ENCODE results near the gene STARD3NL. TPM values are rescaled to one million over a fixed set of nuclear protein-coding genes. Genes with fewer than 3 reads are reported as not detected.

The STARD3NL gene
- total RNA-seq, 1 donor from 2014 or later = 158 TPM

- Mint-ChIP-seq H3K9me3 (ENCODE audit: unreplicated experiment) (peaks cover 3% of the 10 kb centered on the region), H3K4me3 (ENCODE audit: unreplicated experiment) (no peak overlapping the region), H3K4me1 (ENCODE audit: low read depth, unreplicated experiment) (peaks cover 41% of the 10 kb centered on the region), H3K27ac (ENCODE audit: unreplicated experiment) (no peak overlapping the region), H3K36me3 (ENCODE audit: unreplicated experiment) (peaks cover 5% of the 10 kb centered on the region), H3K27me3 (ENCODE audit: unreplicated experiment) (peaks cover 1% of the 10 kb centered on the region)
- no peak for DNase-seq
- no peak for TF ChIP-seq CTCF (IDR thresholded peaks at IDR 0.05; ENCODE audit: partially characterized antibody, unreplicated experiment)
Observed at GRCh38 chr7:38181111-38181510, 3.1 kb downstream of the STARD3NL start.

- TF ChIP-seq CTCF (IDR thresholded peaks at IDR 0.05; ENCODE audit: partially characterized antibody, unreplicated experiment) = no peak
- H3K27ac Mint-ChIP-seq (ENCODE audit: unreplicated experiment) = no peak overlapping the region
- peaks cover 3% of the 10 kb centered on the region for H3K9me3 Mint-ChIP-seq (ENCODE audit: unreplicated experiment)
- H3K4me3 Mint-ChIP-seq (ENCODE audit: unreplicated experiment) = no peak overlapping the region
- peaks cover 5% of the 10 kb centered on the region for H3K36me3 Mint-ChIP-seq (ENCODE audit: unreplicated experiment)
- peaks cover 49% of the 10 kb centered on the region for H3K4me1 Mint-ChIP-seq (ENCODE audit: low read depth, unreplicated experiment)
- peaks cover 1% of the 10 kb centered on the region for H3K27me3 Mint-ChIP-seq (ENCODE audit: unreplicated experiment)
- no peak for DNase-seq
Observed at GRCh38 chr7:38182450-38182849, 4.4 kb downstream of the STARD3NL start.

- no peak for TF ChIP-seq CTCF (IDR thresholded peaks at IDR 0.05; ENCODE audit: partially characterized antibody, unreplicated experiment)
- Mint-ChIP-seq H3K27me3 (ENCODE audit: unreplicated experiment) (no peaks in the 10 kb centered on the region), H3K27ac (ENCODE audit: unreplicated experiment) (peak overlapping the region; percentile 15), H3K4me3 (ENCODE audit: unreplicated experiment) (peak overlapping the region; percentile 31), H3K4me1 (ENCODE audit: low read depth, unreplicated experiment) (peaks cover 63% of the 10 kb centered on the region), H3K36me3 (ENCODE audit: unreplicated experiment) (peaks cover 5% of the 10 kb centered on the region), H3K9me3 (ENCODE audit: unreplicated experiment) (no peaks in the 10 kb centered on the region)
- DNase-seq = no peak
Observed at GRCh38 chr7:38185395-38186307, 7.6 kb downstream of the STARD3NL start.

GRCh38 chr7:38186593-38187314 lies 8.7 kb downstream of the STARD3NL start:
- H3K27me3 Mint-ChIP-seq (ENCODE audit: unreplicated experiment) = no peaks in the 10 kb centered on the region
- no peak for TF ChIP-seq CTCF (IDR thresholded peaks at IDR 0.05; ENCODE audit: partially characterized antibody, unreplicated experiment)
- H3K4me1 Mint-ChIP-seq (ENCODE audit: low read depth, unreplicated experiment) = peaks cover 63% of the 10 kb centered on the region
- DNase-seq = no peak
- peaks cover 1% of the 10 kb centered on the region for H3K9me3 Mint-ChIP-seq (ENCODE audit: unreplicated experiment)
- H3K27ac Mint-ChIP-seq (ENCODE audit: unreplicated experiment) = peak overlapping the region; percentile 18
- H3K36me3 Mint-ChIP-seq (ENCODE audit: unreplicated experiment) = peaks cover 5% of the 10 kb centered on the region
- H3K4me3 Mint-ChIP-seq (ENCODE audit: unreplicated experiment) = no peak overlapping the region

Measured in glutamatergic neuron (in vitro differentiated cells).